ENCODE data around the gene HS3ST6.
"Not testable (repeated sequence)": the region's sequence is repeated elsewhere in the genome, so short reads cannot be mapped to it uniquely, and the experiment has no call there.

Gene HS3ST6

GRCh38 chr16:1876066-1876465 lies 42.1 kb downstream of the HS3ST6 start:
- DNase-seq = not testable (repeated sequence)

- no peak for DNase-seq
Measured at GRCh38 chr16:1874854-1875253, 43.4 kb downstream of the HS3ST6 start.

- peak; percentile 11 for DNase-seq
Measured at GRCh38 chr16:1871974-1872635, 46.1 kb downstream of the HS3ST6 start, which contains the start of gene MEIOB. MEIOB (minus strand) TSS chr16:1872164; CDS start chr16:1868175, 3,989 bp downstream.

GRCh38 chr16:1870365-1871082 lies 47.7 kb downstream of the HS3ST6 start:
- DNase-seq = no peak

- no peak for DNase-seq
Measured at GRCh38 chr16:1865902-1866690, 52.1 kb downstream of the HS3ST6 start.

- DNase-seq = no peak
Measured at GRCh38 chr16:1863681-1864460, 54.3 kb downstream of the HS3ST6 start.

- no peak for DNase-seq
Measured at GRCh38 chr16:1862394-1862793, 55.8 kb downstream of the HS3ST6 start.

GRCh38 chr16:1861730-1862129 lies 56.5 kb downstream of the HS3ST6 start:
- DNase-seq = no peak
